Body of pancreas (tissue), 4 donors: ENCODE results near the gene BEST1.

Experiments used
- POLR2A ChIP-seq, 3 donors: fragments of 450-650 bp; IDR thresholded peaks; one replicate each; pipeline ENCODE4 v1.6.1; 2016; ENCODE audit warnings: antibody characterized with exemption in 3 of 3, mild to moderate bottlenecking in 2 of 3
- TF ChIP-seq, protein P1 (sequence below), 7 experiments: fragments of 450-650 bp in 4 of 7; fragments of 200-600 bp in 3 of 7; sonication (generic) in 3 of 7; IDR thresholded peaks; one replicate each; pipeline ENCODE4 v1.5.1; 2016 to 2019; ENCODE audit warnings: antibody characterized with exemption in 7 of 7

DNA sequence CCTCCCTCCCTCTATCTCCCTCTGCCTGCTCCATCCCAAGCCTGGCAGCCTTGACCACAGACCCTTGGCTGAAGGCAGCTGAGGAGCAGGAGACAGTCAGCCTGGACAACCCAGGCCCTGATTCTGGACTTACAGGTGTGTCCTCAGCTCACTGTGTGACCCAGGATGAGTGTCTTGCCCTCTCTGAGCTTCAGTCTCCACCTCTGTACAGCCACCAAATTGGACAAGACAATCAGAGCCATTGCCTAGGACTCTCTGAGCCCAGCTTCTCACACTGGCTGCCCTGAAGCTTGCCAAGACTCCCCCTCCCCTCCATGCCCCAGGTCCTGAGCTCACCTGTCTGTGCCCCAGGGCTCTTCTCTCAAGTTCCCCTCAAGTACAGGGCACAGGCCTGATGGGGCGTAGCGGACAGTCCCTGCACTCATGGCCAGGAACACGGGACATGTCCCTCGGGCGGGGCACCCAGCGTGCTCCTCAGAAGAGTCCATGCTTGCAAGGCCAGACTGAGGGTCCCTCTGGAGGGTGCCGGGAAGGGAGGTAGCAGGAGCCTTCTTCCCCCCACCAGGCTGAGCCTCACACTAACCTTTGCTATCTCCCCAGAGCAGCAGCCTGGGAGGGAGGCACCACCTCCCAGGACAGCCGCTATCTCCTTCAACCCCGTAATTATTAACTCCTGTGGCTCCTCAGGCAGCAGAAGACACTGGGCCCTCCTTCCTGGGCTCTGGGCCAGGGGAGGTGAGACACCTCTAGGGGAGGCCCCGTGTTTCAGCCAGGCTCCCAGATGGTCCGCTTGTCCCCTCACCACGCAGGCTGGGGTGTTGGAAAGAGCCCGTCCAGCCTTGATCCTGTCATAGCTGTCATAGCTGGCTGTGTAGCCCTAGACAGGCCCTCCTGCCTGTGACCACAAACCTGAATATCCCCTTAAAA lies 30.2 kb upstream of the BEST1 start:
- TF ChIP-seq, protein P1, sequence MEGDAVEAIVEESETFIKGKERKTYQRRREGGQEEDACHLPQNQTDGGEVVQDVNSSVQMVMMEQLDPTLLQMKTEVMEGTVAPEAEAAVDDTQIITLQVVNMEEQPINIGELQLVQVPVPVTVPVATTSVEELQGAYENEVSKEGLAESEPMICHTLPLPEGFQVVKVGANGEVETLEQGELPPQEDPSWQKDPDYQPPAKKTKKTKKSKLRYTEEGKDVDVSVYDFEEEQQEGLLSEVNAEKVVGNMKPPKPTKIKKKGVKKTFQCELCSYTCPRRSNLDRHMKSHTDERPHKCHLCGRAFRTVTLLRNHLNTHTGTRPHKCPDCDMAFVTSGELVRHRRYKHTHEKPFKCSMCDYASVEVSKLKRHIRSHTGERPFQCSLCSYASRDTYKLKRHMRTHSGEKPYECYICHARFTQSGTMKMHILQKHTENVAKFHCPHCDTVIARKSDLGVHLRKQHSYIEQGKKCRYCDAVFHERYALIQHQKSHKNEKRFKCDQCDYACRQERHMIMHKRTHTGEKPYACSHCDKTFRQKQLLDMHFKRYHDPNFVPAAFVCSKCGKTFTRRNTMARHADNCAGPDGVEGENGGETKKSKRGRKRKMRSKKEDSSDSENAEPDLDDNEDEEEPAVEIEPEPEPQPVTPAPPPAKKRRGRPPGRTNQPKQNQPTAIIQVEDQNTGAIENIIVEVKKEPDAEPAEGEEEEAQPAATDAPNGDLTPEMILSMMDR (IDR thresholded peaks at IDR 0.05), result no peak
- TF ChIP-seq POLR2A (IDR thresholded peaks at IDR 0.05), result no peak
